T-helper 22 cell (primary cell): ENCODE results near the gene SLC51A.
A peak's percentile ranks its signal among the peaks of the same experiment; 100 is the strongest.

Experiments used
- DNase-seq: peaks from one replicate; pipeline ENCODE4 v3.0.0-alpha.2; 2020; ENCODE audit warnings: low read depth

The SLC51A gene

DNA sequence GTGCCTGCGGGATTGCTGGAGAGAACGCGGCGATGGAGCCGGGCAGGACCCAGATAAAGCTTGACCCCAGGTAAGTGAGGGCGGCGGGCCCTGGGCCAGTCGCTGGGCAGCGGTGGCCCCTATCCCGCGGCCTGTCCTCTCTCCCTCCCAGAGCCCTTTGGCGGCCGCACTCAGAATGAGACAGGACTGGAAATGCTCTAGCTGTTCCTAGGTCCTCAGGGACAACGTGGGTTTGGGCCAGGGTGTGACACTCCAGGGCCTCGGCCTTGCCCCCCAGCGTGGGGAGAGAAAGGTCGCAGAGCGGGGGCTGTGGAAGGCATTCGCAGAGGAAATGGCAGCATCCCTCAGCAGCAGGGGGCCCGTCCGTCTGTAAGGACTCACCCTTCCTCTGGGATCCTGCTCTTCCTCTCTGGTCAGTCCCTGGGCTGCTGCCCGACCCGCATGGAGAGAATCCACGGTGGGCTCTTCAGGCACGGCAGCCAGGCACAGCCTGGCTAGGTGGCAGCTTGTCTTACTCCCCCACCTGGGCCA is 412 bp downstream of the SLC51A start:
- no peak for DNase-seq

DNA sequence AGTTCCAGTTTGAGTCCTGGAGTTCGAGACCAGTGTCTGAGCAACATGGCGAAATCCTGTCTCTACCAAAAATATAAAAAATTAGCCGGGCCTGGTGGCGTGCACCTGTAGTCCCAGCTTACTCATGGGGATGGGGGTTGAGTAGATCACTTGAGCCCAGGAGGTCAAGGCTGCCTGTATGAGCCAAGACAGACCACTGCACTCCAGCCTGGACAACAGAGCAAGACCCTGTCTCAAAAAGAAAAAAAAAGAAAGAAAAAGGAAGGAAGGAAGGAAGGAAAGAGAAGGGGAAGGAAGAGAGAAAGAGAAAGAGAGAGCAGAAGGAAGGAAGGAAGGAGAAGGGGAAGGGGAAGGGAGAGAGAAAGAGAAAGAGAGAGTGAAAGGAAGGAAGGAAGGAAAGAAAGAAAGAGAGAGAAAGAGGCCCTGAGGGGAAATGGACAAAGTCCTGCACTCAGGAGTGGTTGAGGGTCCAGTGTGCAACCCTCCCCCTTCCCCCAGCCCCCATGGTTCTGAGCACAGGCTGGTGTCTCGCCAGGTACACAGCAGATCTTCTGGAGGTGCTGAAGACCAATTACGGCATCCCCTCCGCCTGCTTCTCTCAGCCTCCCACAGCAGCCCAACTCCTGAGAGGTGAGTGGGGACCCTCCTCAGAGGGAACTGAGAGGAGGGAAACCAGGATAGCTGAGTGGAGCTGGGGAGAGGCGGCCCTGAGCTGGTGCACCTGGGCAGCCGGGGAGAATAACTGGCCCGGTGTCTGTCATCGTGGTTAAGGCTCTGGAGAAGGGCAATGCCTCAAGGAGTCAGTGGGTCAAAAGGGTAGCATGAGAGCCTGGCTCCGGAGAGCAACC is 1.2 kb downstream of the SLC51A start:
- no peak for DNase-seq

- no peak for DNase-seq
Measured at GRCh38 chr3:196218155-196218712, 1.9 kb downstream of the SLC51A start.

DNA sequence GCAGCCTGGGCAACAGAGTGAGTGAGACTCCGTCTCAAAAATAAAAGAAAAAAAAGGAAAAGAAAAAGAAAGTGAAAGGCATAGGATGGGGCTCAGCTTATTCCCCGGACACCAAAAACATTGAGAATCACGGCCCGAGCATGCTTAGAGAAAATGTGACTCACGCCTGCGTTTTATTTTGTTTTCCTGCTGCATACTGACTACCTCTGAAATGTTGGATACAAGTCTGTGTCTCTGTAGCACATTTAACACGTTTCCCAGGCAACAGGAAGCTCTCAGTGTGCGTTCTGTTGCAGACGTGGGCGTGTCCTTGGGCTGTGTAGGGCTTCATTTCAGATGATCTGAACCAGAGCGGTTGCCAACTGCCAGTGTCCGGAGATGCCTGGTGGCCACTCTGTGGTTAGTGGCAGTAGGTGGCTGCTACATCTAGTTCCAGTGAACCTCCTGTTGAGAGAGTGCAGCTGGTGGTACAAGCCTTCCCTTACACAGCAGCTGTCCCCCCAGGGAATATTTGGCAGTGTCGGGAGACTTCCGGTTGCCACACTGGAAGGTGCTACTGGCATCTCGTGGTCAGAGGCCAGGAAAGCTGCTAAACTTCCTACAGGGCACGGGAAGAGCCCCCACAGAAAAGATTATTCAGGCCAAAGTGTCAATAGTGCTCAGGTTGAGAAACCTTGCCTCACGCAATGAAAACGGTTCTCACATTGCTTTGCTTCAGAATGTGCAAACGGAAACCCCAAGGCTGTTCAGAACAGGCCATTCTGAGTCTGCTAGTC is 3.0 kb downstream of the SLC51A start:
- peak; percentile 38 for DNase-seq

- no peak for DNase-seq
Measured at GRCh38 chr3:196219970-196220311, 3.6 kb downstream of the SLC51A start.

DNA sequence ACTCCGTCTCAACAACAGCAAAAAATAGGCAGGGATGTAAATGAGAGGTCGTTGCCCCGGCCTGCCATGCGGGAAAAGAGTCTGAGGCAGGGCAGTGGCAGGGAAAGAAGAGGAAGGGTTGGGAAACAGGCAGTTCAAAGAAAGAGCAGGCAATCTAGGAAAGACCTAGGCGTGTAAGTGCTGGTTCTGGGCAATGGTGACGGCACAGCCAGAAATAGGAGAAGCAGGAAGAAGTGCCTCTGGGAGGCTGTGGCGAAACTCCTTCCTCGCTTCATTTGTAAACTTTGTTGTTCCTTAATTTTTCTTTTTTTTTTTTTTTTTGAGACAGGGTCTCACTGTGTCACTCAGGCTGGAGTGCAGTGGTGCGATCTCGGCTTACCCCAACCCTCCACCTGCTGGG is 4.3 kb downstream of the SLC51A start:
- DNase-seq, result no peak

DNA sequence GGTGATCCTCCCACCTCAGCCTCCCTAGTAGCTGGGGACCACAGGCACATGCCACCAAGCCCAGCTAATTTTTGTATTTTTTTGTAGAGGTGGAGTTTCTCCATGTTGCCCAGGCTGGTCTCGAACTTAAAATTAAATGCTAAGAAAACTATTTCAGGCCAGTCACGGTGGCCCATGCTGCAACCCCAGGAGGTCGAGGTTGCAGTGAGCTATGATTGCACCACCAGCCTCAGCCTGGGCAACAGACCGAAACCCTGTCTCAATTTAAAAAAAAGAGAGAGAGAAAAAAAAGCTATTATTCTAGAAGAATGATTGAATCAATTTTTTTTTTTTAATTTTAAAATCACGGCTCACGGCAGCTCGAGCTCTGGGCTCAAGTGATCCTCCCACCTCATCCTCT is 4.7 kb downstream of the SLC51A start:
- DNase-seq, result no peak

DNA sequence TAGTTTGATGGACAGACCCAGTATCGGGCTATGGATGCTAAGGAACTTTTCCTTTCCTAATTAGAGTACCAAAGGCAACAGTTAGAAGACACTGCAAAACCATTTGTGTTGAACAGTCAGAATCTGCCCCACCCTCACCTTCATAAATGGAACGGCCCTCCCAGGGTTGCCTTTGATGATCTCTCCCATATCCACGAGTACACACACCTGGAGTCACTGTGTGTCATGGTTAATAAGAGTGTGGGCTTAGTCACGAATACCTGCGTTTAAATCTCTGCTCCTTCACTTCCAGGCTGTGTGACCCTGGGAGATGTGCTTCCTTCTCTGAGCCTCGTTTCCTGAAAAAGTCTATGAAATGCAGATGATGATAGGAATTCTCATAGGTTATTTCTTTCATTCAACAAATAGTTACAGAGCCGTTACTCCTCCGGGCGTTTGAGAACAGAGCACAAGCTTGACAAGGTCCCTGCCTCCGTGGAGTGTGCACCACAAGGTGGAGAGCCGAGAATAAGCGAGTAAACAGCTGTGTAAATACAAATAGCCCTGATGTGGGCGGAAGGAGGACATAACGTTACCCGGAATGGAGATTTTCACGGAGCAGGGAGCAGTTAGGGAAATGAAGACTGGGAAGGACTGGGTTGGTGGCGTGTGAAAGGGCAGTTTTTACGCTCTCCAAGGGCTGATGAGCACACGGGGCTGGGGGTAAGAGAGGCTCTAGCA is 6.7 kb downstream of the SLC51A start:
- no peak for DNase-seq

DNA sequence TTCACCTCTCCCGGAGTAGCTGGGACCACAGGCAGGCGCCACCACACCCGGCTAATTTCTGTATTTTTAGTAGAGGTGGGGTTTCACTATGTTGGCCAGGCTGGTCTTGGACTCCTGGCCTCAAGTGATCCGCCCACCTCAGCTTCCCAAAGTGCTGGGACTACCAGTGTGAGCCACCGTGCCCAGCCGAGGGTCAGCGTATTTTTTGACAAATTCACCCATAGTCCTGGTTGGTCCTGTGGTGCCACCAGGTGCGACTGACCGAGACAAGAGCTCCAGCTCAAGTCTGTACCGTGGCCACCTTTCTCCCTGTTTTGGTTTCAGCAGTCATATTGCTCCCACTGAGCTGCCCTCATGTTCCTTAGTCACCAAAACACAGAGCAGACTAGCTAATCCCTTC is 8.8 kb downstream of the SLC51A start:
- no peak for DNase-seq

- DNase-seq, result no peak
Measured at GRCh38 chr3:196225763-196226364, 9.5 kb downstream of the SLC51A start.

DNA sequence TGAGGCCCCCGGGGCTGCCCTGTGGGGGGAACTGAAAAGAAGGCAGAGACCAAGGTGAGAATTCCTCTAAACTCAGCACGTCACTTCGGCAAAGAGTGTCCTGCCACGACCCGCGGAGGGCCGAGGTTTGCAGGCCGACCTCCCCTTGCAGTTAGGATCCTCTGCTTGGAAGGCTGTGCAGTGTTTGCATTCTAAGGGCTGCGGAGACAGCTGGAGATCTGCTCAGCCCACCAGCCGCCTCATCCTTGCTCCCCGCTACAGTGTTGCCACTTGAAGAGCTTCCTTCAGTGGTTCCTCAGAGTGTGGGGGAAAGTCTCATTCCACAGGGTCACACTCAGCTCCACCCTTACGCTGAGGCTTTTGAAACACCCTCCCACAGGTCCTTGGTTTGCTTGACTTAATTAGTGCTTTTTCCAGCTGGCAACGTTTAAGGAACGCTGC is 10.8 kb downstream of the SLC51A start:
- no peak for DNase-seq

DNA sequence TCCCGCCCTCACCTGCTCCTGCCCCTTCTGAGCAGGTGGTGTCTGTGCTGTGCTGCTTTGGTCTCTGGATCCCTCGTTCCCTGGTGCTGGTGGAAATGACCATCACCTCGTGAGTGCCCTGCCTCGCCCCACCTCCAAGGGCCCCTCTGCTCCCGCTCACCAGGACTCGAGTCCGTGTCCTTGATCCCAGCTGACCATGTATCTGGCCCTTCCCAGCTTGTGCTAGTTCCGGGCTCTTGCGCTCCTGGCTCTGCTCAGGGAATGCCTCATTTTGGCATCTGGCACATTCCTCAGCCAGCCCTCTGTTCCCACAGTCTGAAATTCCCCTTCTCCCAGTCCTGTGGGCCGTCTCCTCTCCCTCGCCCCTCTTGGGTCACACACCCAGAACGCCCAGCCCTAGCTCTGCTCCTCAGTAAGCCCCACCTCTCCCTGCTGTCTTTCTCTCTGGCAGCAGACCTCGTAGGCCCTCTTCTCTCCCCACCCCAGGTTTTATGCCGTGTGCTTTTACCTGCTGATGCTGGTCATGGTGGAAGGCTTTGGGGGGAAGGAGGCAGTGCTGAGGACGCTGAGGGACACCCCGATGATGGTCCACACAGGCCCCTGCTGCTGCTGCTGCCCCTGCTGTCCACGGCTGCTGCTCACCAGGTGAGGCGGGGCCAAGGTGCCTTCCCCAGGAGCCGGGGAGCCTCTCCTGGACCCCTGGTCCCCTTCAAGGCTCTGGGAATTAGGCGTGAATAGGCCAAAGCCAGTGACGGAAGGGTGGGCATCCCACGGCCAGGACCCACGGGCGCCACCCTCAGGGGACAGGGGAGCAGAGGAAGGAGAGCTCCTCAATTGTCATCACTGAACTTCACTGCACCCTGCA is 11.5 kb downstream of the SLC51A start:
- no peak for DNase-seq

- DNase-seq, result no peak
Measured at GRCh38 chr3:196232154-196232881, 16.0 kb downstream of the SLC51A start.

- DNase-seq, result no peak
Measured at GRCh38 chr3:196232882-196233251, 16.5 kb downstream of the SLC51A start.

DNA sequence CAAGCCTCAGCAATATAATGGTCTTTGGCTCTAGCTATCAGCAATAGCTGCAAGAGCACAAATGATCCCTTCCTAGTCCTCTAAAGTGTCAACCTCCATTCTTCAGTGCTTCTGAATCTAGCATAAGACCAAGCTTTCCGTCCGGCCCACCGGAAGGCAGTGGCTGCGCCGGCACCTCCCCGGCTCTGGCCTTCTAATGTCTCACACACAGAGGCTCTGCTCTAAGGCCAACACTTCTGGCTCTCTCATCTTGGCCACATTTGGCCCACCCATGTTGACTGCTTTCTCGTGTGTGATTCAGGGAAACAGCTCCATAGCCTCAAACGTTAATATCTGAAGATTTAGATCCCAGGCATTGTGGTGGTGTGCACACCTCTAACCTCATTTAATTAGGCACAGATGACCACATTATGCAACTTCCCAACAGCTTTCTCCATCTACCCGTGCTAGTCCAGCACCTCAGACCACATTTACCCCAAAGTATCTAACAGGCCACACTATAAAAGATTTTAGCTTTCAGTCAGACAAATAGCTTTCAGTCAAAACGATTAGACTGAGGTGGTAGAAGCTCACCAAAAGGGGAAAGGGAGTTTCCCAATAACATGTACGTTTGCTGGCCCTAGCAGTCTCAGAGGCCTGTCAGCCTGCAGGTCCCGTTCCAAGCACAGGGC is 19.3 kb downstream of the SLC51A start:
- no peak for DNase-seq

DNA sequence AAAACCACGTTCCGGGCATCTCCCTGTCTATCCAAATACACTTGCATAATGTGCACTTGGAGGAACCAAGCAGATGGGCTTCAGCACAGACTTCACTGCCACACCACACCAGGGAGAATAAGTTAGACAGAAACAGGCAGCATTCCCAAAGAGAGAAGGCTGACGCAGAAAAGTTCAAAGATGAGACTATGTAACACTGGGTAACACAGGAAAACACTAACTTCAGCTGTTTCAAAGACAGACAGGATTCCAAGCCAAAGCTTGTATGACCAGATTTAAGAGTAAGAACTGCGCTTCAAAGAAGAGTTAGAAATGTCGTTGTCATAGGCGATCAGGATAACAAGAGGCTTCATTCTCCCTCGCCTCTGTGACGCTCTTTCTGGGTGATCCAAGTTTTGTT is 19.9 kb downstream of the SLC51A start:
- DNase-seq, result no peak

DNA sequence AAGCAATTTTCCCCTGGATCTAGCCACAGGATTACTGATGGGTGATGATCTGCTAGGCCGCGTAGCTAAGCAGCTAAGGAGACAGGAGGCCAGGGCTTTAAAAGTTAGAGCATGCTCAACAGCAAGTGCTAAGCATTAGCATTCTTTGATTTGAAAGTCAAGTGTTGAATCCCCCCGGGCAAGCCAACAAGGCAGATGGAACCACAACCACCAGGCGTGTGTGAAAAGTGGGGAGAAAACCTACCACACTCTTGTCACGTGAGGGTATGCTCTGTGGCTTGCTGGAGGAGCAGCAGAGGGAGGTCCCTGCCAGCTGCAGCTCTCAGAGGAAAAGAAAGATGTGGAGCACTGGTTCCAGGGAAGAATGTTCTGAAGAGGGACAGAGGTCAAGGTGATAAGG is 20.9 kb downstream of the SLC51A start:
- DNase-seq, result no peak

DNA sequence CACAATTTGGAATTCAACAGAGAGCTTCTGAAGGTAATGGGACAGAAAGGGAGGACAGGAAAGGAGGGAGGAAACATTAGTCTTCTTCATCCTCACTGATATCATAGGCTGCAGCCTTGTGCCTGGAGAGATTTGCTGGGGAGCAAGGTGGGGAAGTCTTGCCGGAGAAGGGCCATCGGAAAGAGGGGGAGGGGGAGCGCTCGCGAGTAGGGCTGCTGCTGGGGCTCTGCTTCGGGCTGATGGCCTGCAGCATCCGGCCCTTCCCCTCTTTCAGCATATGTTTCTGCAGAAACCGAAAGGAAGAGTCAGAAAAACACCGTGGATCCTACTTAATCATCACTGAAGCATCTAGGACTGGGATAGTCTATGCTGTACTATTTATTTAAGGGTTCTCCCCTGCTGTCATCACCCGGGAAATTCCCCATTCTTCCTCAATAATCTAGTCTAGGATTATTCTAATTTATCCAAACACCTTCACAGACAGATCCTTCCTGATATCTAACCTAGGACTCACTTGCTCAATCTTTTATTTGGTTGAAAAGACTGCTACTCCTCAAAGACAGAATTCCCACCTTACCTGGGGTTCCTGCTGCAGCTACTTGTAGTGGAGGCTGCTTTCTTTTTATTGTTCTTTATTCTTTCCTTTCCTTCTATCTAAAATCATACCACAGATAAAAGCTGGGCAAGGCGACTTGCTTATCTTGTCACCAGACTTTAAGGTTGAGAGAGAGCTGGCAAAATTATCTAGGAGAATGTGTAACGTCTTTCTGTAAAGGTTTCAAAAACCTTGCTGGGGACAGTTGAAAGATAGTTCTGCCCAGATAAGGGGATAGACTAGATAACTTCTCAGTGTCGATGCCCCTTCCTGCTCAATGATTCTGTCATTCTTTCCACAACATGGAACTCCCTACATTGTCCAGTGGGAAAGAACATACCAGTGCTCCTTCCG is 22.6 kb downstream of the SLC51A start:
- no peak for DNase-seq
